NCI-H460 (cell line): Measurements from ENCODE around the gene PKNOX1. TPM values are rescaled to one million over a fixed set of nuclear protein-coding genes. Genes with fewer than 3 reads are reported as not detected.
"Not testable (repeated sequence)": the region's sequence is repeated elsewhere in the genome, so short reads cannot be mapped to it uniquely, and the experiment has no call there.

Experiments
- DNase-seq: peaks from one replicate; pipeline ENCODE4 v3.0.0-alpha.2; 2016; ENCODE audit warnings: low read depth; ENCODE audit errors: extremely low read depth
- polyA plus RNA-seq: library from polyadenylated mRNA; depleted of rRNA; stranded (reverse); fragments of >200 nt; gene quantifications from 2 replicates; pipeline ENCODE4 v1.2.3, GENCODE V29; 2014; cell fraction: nucleus; rRNA removed
- total RNA-seq: library from RNA; depleted of rRNA; stranded (reverse); fragments of >200 nt; shearing (Covaris generic); gene quantifications from 2 replicates; pipeline ENCODE4 v1.2.3, GENCODE V29; 2014; rRNA removed

PKNOX1 gene
- total RNA-seq, result 9.7 and 9.8 TPM in 2 replicates
- 6.4 and 8.0 TPM in 2 replicates for polyA plus RNA-seq

GRCh38 chr21:42973991-42974831 is at the start of gene PKNOX1:
Gene PKNOX1, plus strand, starts transcription at chr21:42974562. Its CDS starts 29,820 bp downstream, at chr21:43004382.
- peak; percentile 95 for DNase-seq

GRCh38 chr21:42925114-42925926 is 49.0 kb upstream of the PKNOX1 start, which contains the start of gene ERVH48-1:
Gene ERVH48-1, minus strand, starts transcription at chr21:42925630. Its CDS starts 6,624 bp downstream, at chr21:42919006.
- no peak for DNase-seq

- not testable (repeated sequence) for DNase-seq
Measured at GRCh38 chr21:42927474-42928200, 46.7 kb upstream of the PKNOX1 start.

GRCh38 chr21:42929969-42930368 is 44.4 kb upstream of the PKNOX1 start:
- no peak for DNase-seq

- DNase-seq, result no peak
Measured at GRCh38 chr21:42931560-42932235, 42.7 kb upstream of the PKNOX1 start.

GRCh38 chr21:42932378-42933136 is 41.8 kb upstream of the PKNOX1 start:
- DNase-seq, result not testable (repeated sequence)

- DNase-seq, result not testable (repeated sequence)
Measured at GRCh38 chr21:42933137-42933970, 41.0 kb upstream of the PKNOX1 start.

GRCh38 chr21:42933973-42934372 is 40.4 kb upstream of the PKNOX1 start:
- DNase-seq, result not testable (repeated sequence)

GRCh38 chr21:42936360-42936759 is 38.0 kb upstream of the PKNOX1 start:
- DNase-seq, result not testable (repeated sequence)

- DNase-seq, result not testable (repeated sequence)
Measured at GRCh38 chr21:42937034-42937940, 37.1 kb upstream of the PKNOX1 start.

GRCh38 chr21:42937960-42938605 is 36.3 kb upstream of the PKNOX1 start:
- no peak for DNase-seq

- DNase-seq, result not testable (repeated sequence)
Measured at GRCh38 chr21:42938606-42938995, 35.8 kb upstream of the PKNOX1 start.

- DNase-seq, result peak; percentile 88
Measured at GRCh38 chr21:42939582-42940413, 34.6 kb upstream of the PKNOX1 start.

- no peak for DNase-seq
Measured at GRCh38 chr21:42941696-42942085, 32.7 kb upstream of the PKNOX1 start.

- no peak for DNase-seq
Measured at GRCh38 chr21:42942244-42942643, 32.1 kb upstream of the PKNOX1 start.
